Activated B cell treated with CpG ODN at 0.5 μM for 24 hours (primary cell): ENCODE data around the gene DLG2. TPM values are rescaled to one million over a fixed set of nuclear protein-coding genes. Genes with fewer than 3 reads are reported as not detected.

Source experiments
- ATAC-seq: fragments of 200-7000 bp; cut with Tn5 transposase; one replicate; pipeline ENCODE4 v1.10.0; 2021; ENCODE audit warnings: low read depth, mild to moderate bottlenecking, moderate library complexity
- CTCF ChIA-PET: fragments of 350-600 bp; sonication (Branson Sonifier 250); formaldehyde crosslinking; loops from one replicate; lab custom pipeline; 2021; ENCODE audit warnings: antibody characterized with exemption; lab: Charles Lee
- POLR2A ChIA-PET: fragments of 350-600 bp; sonication (Branson Sonifier 250); formaldehyde crosslinking; loops from one replicate; lab custom pipeline; 2021; ENCODE audit warnings: antibody characterized with exemption; lab: Charles Lee
- DNase-seq: peaks from one replicate; pipeline ENCODE4 v3.0.0; 2022
- H3K27ac Mint-ChIP-seq: one replicate; pipeline ENCODE4 v1.8.0; 2020; ENCODE audit warnings: mixed read lengths
- H3K27me3 Mint-ChIP-seq: one replicate; pipeline ENCODE4 v1.8.0; 2021; ENCODE audit warnings: mixed read lengths
- H3K36me3 Mint-ChIP-seq: one replicate; pipeline ENCODE4 v1.8.0; 2021; ENCODE audit warnings: low read depth, mixed read lengths
- H3K4me1 Mint-ChIP-seq: one replicate; pipeline ENCODE4 v1.8.0; 2021; ENCODE audit warnings: mixed read lengths
- H3K4me3 Mint-ChIP-seq: one replicate; pipeline ENCODE4 v1.8.0; 2020; ENCODE audit warnings: mild to moderate bottlenecking, mixed read lengths
- H3K9me3 Mint-ChIP-seq: one replicate; pipeline ENCODE4 v1.8.0; 2020; ENCODE audit warnings: mixed read lengths
- intact Hi-C: fragments of 100-400 bp; cut with micrococcal nuclease; formaldehyde crosslinking; loops from one replicate; pipeline ENCODE4 v1.15.1; 2024
- total RNA-seq: library from RNA; stranded (reverse); gene quantifications from 2 replicates; pipeline ENCODE4 v1.2.3, GENCODE V29; 2022
- TF ChIP-seq, protein P1 (sequence below): fragments of 200-600 bp; IDR thresholded peaks from one replicate; pipeline ENCODE4 v1.8.0; 2022; ENCODE audit warnings: antibody characterized with exemption, mild to moderate bottlenecking

DLG2 gene
- total RNA-seq, 1 donor from 2014 or later = 2.7 TPM

GRCh38 chr11:83609191-83609590 is 2018.0 kb downstream of the DLG2 start:
- no peak for DNase-seq
- peaks cover 3% of the 10 kb centered on the region for H3K4me1 Mint-ChIP-seq
- TF ChIP-seq, protein P1, sequence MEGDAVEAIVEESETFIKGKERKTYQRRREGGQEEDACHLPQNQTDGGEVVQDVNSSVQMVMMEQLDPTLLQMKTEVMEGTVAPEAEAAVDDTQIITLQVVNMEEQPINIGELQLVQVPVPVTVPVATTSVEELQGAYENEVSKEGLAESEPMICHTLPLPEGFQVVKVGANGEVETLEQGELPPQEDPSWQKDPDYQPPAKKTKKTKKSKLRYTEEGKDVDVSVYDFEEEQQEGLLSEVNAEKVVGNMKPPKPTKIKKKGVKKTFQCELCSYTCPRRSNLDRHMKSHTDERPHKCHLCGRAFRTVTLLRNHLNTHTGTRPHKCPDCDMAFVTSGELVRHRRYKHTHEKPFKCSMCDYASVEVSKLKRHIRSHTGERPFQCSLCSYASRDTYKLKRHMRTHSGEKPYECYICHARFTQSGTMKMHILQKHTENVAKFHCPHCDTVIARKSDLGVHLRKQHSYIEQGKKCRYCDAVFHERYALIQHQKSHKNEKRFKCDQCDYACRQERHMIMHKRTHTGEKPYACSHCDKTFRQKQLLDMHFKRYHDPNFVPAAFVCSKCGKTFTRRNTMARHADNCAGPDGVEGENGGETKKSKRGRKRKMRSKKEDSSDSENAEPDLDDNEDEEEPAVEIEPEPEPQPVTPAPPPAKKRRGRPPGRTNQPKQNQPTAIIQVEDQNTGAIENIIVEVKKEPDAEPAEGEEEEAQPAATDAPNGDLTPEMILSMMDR = no peak
- no peak overlapping the region for H3K4me3 Mint-ChIP-seq
- ATAC-seq = no peak
- intact Hi-C loops = no loop called here
- no peak overlapping the region for H3K27ac Mint-ChIP-seq
- no peaks in the 10 kb centered on the region for H3K36me3 Mint-ChIP-seq
- ChIA-PET POLR2A (no interaction called here), CTCF (no interaction called here)
- no peaks in the 10 kb centered on the region for H3K9me3 Mint-ChIP-seq
- no peaks in the 10 kb centered on the region for H3K27me3 Mint-ChIP-seq

GRCh38 chr11:83608571-83608970 is 2018.6 kb downstream of the DLG2 start:
- no peak overlapping the region for H3K4me3 Mint-ChIP-seq
- ChIA-PET POLR2A (no interaction called here), CTCF (no interaction called here)

GRCh38 chr11:83601914-83602527 is 2025.1 kb downstream of the DLG2 start:
- H3K36me3 Mint-ChIP-seq = no peaks in the 10 kb centered on the region
- intact Hi-C loops = no loop called here
- no peak overlapping the region for H3K4me3 Mint-ChIP-seq
- TF ChIP-seq, protein P1 = no peak
- ChIA-PET POLR2A (no interaction called here), CTCF (no interaction called here)
- H3K27me3 Mint-ChIP-seq = no peaks in the 10 kb centered on the region
- DNase-seq (no peak), ATAC-seq (no peak)
- peaks cover 9% of the 10 kb centered on the region for H3K4me1 Mint-ChIP-seq
- H3K27ac Mint-ChIP-seq = no peak overlapping the region
- no peaks in the 10 kb centered on the region for H3K9me3 Mint-ChIP-seq

More at GRCh38 chr11:83608571-83608970, 2018.6 kb downstream of the DLG2 start:
- Mint-ChIP-seq H3K4me1 (peaks cover 3% of the 10 kb centered on the region), H3K27ac (no peak overlapping the region), H3K27me3 (no peaks in the 10 kb centered on the region), H3K9me3 (no peaks in the 10 kb centered on the region), H3K36me3 (no peaks in the 10 kb centered on the region)
- DNase-seq = no peak
- intact Hi-C loops = no loop called here
- no peak for ATAC-seq
- TF ChIP-seq, protein P1 = no peak

- ChIA-PET CTCF (no interaction called here), POLR2A (no interaction called here)
- no peaks in the 10 kb centered on the region for H3K9me3 Mint-ChIP-seq
- no peaks in the 10 kb centered on the region for H3K27me3 Mint-ChIP-seq
- H3K4me3 Mint-ChIP-seq = no peak overlapping the region
- TF ChIP-seq, protein P1 = no peak
- peaks cover 9% of the 10 kb centered on the region for H3K4me1 Mint-ChIP-seq
- no peaks in the 10 kb centered on the region for H3K36me3 Mint-ChIP-seq
- intact Hi-C loops = no loop called here
- ATAC-seq (no peak), DNase-seq (no peak)
- no peak overlapping the region for H3K27ac Mint-ChIP-seq
These were observed 2025.8 kb downstream of the DLG2 start for GRCh38 chr11:83601201-83601913.

- Mint-ChIP-seq H3K4me3 (no peak overlapping the region), H3K27me3 (no peaks in the 10 kb centered on the region), H3K27ac (no peak overlapping the region), H3K9me3 (no peaks in the 10 kb centered on the region), H3K4me1 (peaks cover 9% of the 10 kb centered on the region), H3K36me3 (no peaks in the 10 kb centered on the region)
- ATAC-seq (no peak), DNase-seq (no peak)
- TF ChIP-seq, protein P1 = no peak
- intact Hi-C loops = no loop called here
- POLR2A ChIA-PET = no interaction called here
- CTCF ChIA-PET = no interaction called here
These were observed 2026.5 kb downstream of the DLG2 start for GRCh38 chr11:83600661-83601060.
